ENCODE data around the gene TRMT10A.

TRMT10A gene

GRCh38 chr4:99563310-99564186 lies at the start of gene TRMT10A:
Gene TRMT10A (minus strand): TSS chr4:99564039. CDS start chr4:99559338, 4,701 bp downstream.
- peak; percentile 96 to 97 for DNase-seq

GRCh38 chr4:99612704-99613103 lies 48.9 kb upstream of the TRMT10A start:
- no peak for DNase-seq

GRCh38 chr4:99612281-99612680 lies 48.4 kb upstream of the TRMT10A start:
- no peak for DNase-seq

GRCh38 chr4:99610605-99611175 lies 46.9 kb upstream of the TRMT10A start:
- DNase-seq: peak in 1 of 2 experiments; percentile 40

- DNase-seq: no peak
Measured at GRCh38 chr4:99608417-99608816, 44.6 kb upstream of the TRMT10A start.

GRCh38 chr4:99606716-99607115 lies 42.9 kb upstream of the TRMT10A start:
- no peak for DNase-seq

- no peak for DNase-seq
Measured at GRCh38 chr4:99594818-99595217, 31.0 kb upstream of the TRMT10A start.

- DNase-seq: no peak
Measured at GRCh38 chr4:99593781-99594641, 30.2 kb upstream of the TRMT10A start.

GRCh38 chr4:99591757-99592156 lies 27.9 kb upstream of the TRMT10A start:
- no peak for DNase-seq

- no peak for DNase-seq
Measured at GRCh38 chr4:99587803-99588202, 24.0 kb upstream of the TRMT10A start.

- DNase-seq: no peak
Measured at GRCh38 chr4:99587309-99587708, 23.5 kb upstream of the TRMT10A start.

- no peak for DNase-seq
Measured at GRCh38 chr4:99586797-99587196, 23.0 kb upstream of the TRMT10A start.

GRCh38 chr4:99586322-99586721 lies 22.5 kb upstream of the TRMT10A start:
- no peak for DNase-seq

GRCh38 chr4:99585516-99585915 lies 21.7 kb upstream of the TRMT10A start:
- no peak for DNase-seq

- no peak for DNase-seq
Measured at GRCh38 chr4:99578714-99579113, 14.9 kb upstream of the TRMT10A start.

- no peak for DNase-seq
Measured at GRCh38 chr4:99574530-99575324, 10.9 kb upstream of the TRMT10A start, which contains the start of gene MTTP. Gene MTTP (plus strand): TSS chr4:99574824. CDS start chr4:99574910, 86 bp downstream.

GRCh38 chr4:99573735-99574368 lies 10.0 kb upstream of the TRMT10A start:
- DNase-seq: no peak

GRCh38 chr4:99572527-99573240 lies 8.8 kb upstream of the TRMT10A start:
- no peak for DNase-seq

GRCh38 chr4:99571883-99572282 lies 8.0 kb upstream of the TRMT10A start:
- no peak for DNase-seq

- peak in 1 of 2 experiments; percentile 12 for DNase-seq
Measured at GRCh38 chr4:99564921-99565320, 1.1 kb upstream of the TRMT10A start.

- DNase-seq: no peak
Measured at GRCh38 chr4:99552872-99553271, 11.0 kb downstream of the TRMT10A start.
